Measurements from ENCODE around the gene STK36. TPM values are rescaled to one million over a fixed set of nuclear protein-coding genes. Genes with fewer than 3 reads are reported as not detected.

STK36 gene
- total RNA-seq, 4 donors from 2014 or later: 34.5 to 73.6 (median 44.8) TPM

- H3K4me1 ChIP-seq: peaks cover 3 to 33% (median 20%) of the 10 kb centered on the region in 4 donors
- H3K9me3 ChIP-seq: peaks cover 4 to 5% of the 10 kb centered on the region in 2 donors
- H3K27me3 ChIP-seq: no peaks in the 10 kb centered on the region
- 47 to 72% methylated on average over 4 to 5 of the region's 5 CpGs for WGBS, 2 donors (ENCODE audit: low coverage in 1 of 2)
- in situ Hi-C loops (cut with MboI; ENCODE audit: low pct_ligation_motif_present in 1 of 4, low pct_unique_long_range_greater_than_20kb in 1 of 4, low sequenced_read_pairs in 3 of 4) (loop anchor here in 2 of 4 donors (10.0 to 25.0 kb wide), 2 partner anchors 103 to 105 kb away; partner anchors contain the start of gene PRKAG3 (in 2 of the 2)), intact Hi-C loops (cut with DNase I; ENCODE audit: low total_unique reads) (no loop called here)
- peak overlapping the region; percentile 51 to 71 (median 66) for H3K27ac ChIP-seq
- H3K4me3 ChIP-seq: no peak overlapping the region
- no peak for DNase-seq
- TF ChIP-seq POLR2A (IDR thresholded peaks at IDR 0.05) (no peak), POLR2AphosphoS5 (IDR thresholded peaks at IDR 0.05) (no peak)
- H3K36me3 ChIP-seq: no peaks in the 10 kb centered on the region
Observed at GRCh38 chr2:218732052-218732760, 60.3 kb downstream of the STK36 start.

GRCh38 chr2:218732761-218733158 lies 60.9 kb downstream of the STK36 start:
- H3K9me3 ChIP-seq: peaks cover under 1% of the 10 kb centered on the region in 2 donors
- WGBS, 2 donors (ENCODE audit: low coverage in 1 of 2): 32 to 33% methylated on average over 2 of the region's 2 CpGs
- peak overlapping the region; percentile 51 to 71 (median 66) for H3K27ac ChIP-seq
- DNase-seq: no peak
- peaks cover 3 to 33% (median 20%) of the 10 kb centered on the region in 4 donors for H3K4me1 ChIP-seq
- H3K27me3 ChIP-seq: no peaks in the 10 kb centered on the region
- intact Hi-C loops (cut with DNase I; ENCODE audit: low total_unique reads): no loop called here
- no peaks in the 10 kb centered on the region for H3K36me3 ChIP-seq
- TF ChIP-seq CTCF (IDR thresholded peaks at IDR 0.05) (no peak), POLR2AphosphoS5 (IDR thresholded peaks at IDR 0.05) (no peak), EP300 (IDR thresholded peaks at IDR 0.05; ENCODE audit: low read depth) (no peak), POLR2A (IDR thresholded peaks at IDR 0.05) (no peak)
- no peak overlapping the region for H3K4me3 ChIP-seq
- in situ Hi-C loops (cut with MboI; ENCODE audit: low pct_ligation_motif_present in 1 of 4, low pct_unique_long_range_greater_than_20kb in 1 of 4, low sequenced_read_pairs in 3 of 4): loop anchor here in 2 of 4 donors (10.0 to 25.0 kb wide), 2 partner anchors 102 to 105 kb away; partner anchors contain the start of gene PRKAG3 (in 2 of the 2)

- in situ Hi-C loops (cut with MboI; ENCODE audit: low pct_ligation_motif_present in 1 of 4, low pct_unique_long_range_greater_than_20kb in 1 of 4, low sequenced_read_pairs in 3 of 4): loop anchor here in 2 of 4 donors (10.0 to 25.0 kb wide), 2 partner anchors 101 to 104 kb away; partner anchors contain the start of gene PRKAG3 (in 2 of the 2)
Observed at GRCh38 chr2:218733171-218734021, 61.5 kb downstream of the STK36 start.

More at GRCh38 chr2:218733171-218734021, 61.5 kb downstream of the STK36 start:
- no peaks in the 10 kb centered on the region for H3K27me3 ChIP-seq
- peaks cover 0 to 5% (median 3%) of the 10 kb centered on the region in 4 donors for H3K36me3 ChIP-seq
- H3K27ac ChIP-seq: peak overlapping the region in 3 of 4 donors; percentile 9 to 64 (median 16)
- WGBS, 2 donors (ENCODE audit: low coverage in 1 of 2): 89 to 96% methylated on average over 6 of the region's 6 CpGs
- H3K9me3 ChIP-seq: no peaks in the 10 kb centered on the region
- no peak for TF ChIP-seq POLR2AphosphoS5 (IDR thresholded peaks at IDR 0.05)
- TF ChIP-seq CTCF (IDR thresholded peaks at IDR 0.05): no peak
- no peak for TF ChIP-seq EP300 (IDR thresholded peaks at IDR 0.05; ENCODE audit: low read depth)
- no peak for TF ChIP-seq POLR2A (IDR thresholded peaks at IDR 0.05)
- intact Hi-C loops (cut with DNase I; ENCODE audit: low total_unique reads): no loop called here
- peak; percentile 12 for DNase-seq
- peaks cover 3 to 33% (median 20%) of the 10 kb centered on the region in 4 donors for H3K4me1 ChIP-seq
- H3K4me3 ChIP-seq: no peak overlapping the region

Data from transverse colon (tissue), 4 donors.